ENCODE results near the gene NRAP.

GRCh38 chr10:113612154-113612553 lies 51.7 kb downstream of the NRAP start:
- no peak for TF ChIP-seq GABPA (IDR thresholded peaks at IDR 0.05 in 1 of 2, conservative IDR thresholded peaks at IDR 0.05 in 1 of 2)
- no peak for TF ChIP-seq CTCF (IDR thresholded peaks at IDR 0.05; ENCODE audit: low read depth, low read length, missing input control)
- TF ChIP-seq, protein P1, sequence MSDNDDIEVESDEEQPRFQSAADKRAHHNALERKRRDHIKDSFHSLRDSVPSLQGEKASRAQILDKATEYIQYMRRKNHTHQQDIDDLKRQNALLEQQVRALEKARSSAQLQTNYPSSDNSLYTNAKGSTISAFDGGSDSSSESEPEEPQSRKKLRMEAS (IDR thresholded peaks at IDR 0.05), result no peak
- no peak for TF ChIP-seq HNF4G (IDR thresholded peaks at IDR 0.05)
- no peak for TF ChIP-seq RAD21 (IDR thresholded peaks at IDR 0.05)
- TF ChIP-seq FOXA1 (IDR thresholded peaks at IDR 0.05), result no peak
- no peak for TF ChIP-seq YY1 (IDR thresholded peaks at IDR 0.05)
- TF ChIP-seq ATF3 (IDR thresholded peaks at IDR 0.05), result no peak
- TF ChIP-seq TAF1 (conservative IDR thresholded peaks at IDR 0.05), result no peak
- TF ChIP-seq, protein P2, sequence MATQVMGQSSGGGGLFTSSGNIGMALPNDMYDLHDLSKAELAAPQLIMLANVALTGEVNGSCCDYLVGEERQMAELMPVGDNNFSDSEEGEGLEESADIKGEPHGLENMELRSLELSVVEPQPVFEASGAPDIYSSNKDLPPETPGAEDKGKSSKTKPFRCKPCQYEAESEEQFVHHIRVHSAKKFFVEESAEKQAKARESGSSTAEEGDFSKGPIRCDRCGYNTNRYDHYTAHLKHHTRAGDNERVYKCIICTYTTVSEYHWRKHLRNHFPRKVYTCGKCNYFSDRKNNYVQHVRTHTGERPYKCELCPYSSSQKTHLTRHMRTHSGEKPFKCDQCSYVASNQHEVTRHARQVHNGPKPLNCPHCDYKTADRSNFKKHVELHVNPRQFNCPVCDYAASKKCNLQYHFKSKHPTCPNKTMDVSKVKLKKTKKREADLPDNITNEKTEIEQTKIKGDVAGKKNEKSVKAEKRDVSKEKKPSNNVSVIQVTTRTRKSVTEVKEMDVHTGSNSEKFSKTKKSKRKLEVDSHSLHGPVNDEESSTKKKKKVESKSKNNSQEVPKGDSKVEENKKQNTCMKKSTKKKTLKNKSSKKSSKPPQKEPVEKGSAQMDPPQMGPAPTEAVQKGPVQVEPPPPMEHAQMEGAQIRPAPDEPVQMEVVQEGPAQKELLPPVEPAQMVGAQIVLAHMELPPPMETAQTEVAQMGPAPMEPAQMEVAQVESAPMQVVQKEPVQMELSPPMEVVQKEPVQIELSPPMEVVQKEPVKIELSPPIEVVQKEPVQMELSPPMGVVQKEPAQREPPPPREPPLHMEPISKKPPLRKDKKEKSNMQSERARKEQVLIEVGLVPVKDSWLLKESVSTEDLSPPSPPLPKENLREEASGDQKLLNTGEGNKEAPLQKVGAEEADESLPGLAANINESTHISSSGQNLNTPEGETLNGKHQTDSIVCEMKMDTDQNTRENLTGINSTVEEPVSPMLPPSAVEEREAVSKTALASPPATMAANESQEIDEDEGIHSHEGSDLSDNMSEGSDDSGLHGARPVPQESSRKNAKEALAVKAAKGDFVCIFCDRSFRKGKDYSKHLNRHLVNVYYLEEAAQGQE (IDR thresholded peaks at IDR 0.05), result no peak
- no peak for TF ChIP-seq EGR1 (IDR thresholded peaks at IDR 0.05; ENCODE audit: low read depth in 2 of 2)

Measured in liver (tissue), 3 donors.